ENCODE data around the gene PTPN12.

DNA sequence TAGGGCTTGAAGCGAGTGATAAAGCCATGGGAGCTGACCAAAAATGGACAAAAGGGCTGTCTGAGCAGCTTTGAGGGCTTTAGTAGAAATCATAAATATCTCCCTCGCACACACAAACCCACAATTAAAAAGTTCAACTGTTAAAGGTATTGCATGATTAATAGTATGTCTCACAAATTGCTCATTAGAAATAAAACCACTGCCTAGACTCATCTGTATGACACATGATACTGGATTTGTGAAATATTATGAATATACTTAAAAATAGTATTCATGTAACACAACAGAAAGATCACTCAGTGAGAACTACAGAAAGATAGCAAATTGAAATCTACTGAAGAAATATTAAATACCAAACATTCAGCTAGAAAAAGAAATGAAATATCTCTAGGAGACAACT, 11.9 kb upstream of the PTPN12 start:
- no peak for TF ChIP-seq EZH2 (IDR thresholded peaks at IDR 0.05; ENCODE audit: low read depth)
- TF ChIP-seq, protein P1, sequence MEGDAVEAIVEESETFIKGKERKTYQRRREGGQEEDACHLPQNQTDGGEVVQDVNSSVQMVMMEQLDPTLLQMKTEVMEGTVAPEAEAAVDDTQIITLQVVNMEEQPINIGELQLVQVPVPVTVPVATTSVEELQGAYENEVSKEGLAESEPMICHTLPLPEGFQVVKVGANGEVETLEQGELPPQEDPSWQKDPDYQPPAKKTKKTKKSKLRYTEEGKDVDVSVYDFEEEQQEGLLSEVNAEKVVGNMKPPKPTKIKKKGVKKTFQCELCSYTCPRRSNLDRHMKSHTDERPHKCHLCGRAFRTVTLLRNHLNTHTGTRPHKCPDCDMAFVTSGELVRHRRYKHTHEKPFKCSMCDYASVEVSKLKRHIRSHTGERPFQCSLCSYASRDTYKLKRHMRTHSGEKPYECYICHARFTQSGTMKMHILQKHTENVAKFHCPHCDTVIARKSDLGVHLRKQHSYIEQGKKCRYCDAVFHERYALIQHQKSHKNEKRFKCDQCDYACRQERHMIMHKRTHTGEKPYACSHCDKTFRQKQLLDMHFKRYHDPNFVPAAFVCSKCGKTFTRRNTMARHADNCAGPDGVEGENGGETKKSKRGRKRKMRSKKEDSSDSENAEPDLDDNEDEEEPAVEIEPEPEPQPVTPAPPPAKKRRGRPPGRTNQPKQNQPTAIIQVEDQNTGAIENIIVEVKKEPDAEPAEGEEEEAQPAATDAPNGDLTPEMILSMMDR (conservative IDR thresholded peaks at IDR 0.05), result no peak

All from PC-9 (cell line).